Ishikawa (cell line): ENCODE data around the gene PLIN1.

ENCODE experiments used
- CEBPB ChIP-seq: IDR thresholded peaks from 2 replicates; pipeline ENCODE4 v1.6.1; 2012
- CREB1 ChIP-seq: IDR thresholded peaks from 2 replicates; pipeline ENCODE4 v1.6.1; 2012; ENCODE audit warnings: low read depth
- EGR1 ChIP-seq: IDR thresholded peaks from 2 replicates; pipeline ENCODE4 v1.6.1; 2012
- EP300 ChIP-seq: IDR thresholded peaks from 2 replicates; pipeline ENCODE4 v1.6.1; 2012; ENCODE audit warnings: borderline replicate concordance
- FOXM1 ChIP-seq: IDR thresholded peaks from 2 replicates; pipeline ENCODE4 v1.6.1; 2012; ENCODE audit warnings: low read depth, borderline replicate concordance
- NFIC ChIP-seq: IDR thresholded peaks from 2 replicates; pipeline ENCODE4 v1.6.1; 2012
- RAD21 ChIP-seq: IDR thresholded peaks from 2 replicates; pipeline ENCODE4 v1.6.1; 2012; ENCODE audit warnings: low read depth
- TAF1 ChIP-seq: IDR thresholded peaks from 2 replicates; pipeline ENCODE4 v1.6.1; 2012; ENCODE audit warnings: low read depth, mild to moderate bottlenecking
- TCF12 ChIP-seq: IDR thresholded peaks from 2 replicates; pipeline ENCODE4 v1.6.1; 2012; ENCODE audit warnings: low read depth
- TEAD4 ChIP-seq: IDR thresholded peaks from 2 replicates; pipeline ENCODE4 v1.6.1; 2012
- YY1 ChIP-seq: IDR thresholded peaks from 2 replicates; pipeline ENCODE4 v1.6.1; 2012; ENCODE audit warnings: low read depth
- ZBTB7A ChIP-seq: IDR thresholded peaks from 2 replicates; pipeline ENCODE4 v1.6.1; 2012; ENCODE audit warnings: low read depth
- TF ChIP-seq, protein P1 (sequence below): IDR thresholded peaks from 2 replicates; pipeline ENCODE4 v1.6.1; 2012
- TF ChIP-seq, protein P2 (sequence below): IDR thresholded peaks from 2 replicates; pipeline ENCODE4 v1.6.1; 2012
- TF ChIP-seq, protein P3 (sequence below): IDR thresholded peaks from 2 replicates; pipeline ENCODE4 v1.6.1; 2012; ENCODE audit warnings: low read depth, mild to moderate bottlenecking

PLIN1 gene

DNA sequence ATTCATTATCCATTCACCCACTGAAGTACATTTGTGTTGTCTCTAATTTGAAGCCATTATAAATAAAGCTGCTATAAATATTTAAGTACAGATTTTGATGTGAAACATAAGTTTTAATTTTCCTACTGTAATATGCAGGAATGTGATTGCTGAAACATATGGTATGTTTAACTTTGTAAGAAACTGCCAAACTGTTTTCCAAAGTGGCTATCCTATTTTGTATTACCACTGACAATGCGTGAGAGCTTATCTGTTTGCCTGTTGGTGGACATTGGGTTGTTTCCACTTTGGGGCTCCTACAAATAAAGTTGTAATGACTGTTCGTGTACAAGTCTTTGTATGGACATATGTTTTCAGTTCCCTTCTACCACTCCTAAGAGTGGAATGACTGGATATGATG lies 13.9 kb upstream of the PLIN1 start:
- TF ChIP-seq FOXM1 = no peak
- no peak for TF ChIP-seq EP300
- no peak for TF ChIP-seq TEAD4
- TF ChIP-seq NFIC = no peak
- TF ChIP-seq, protein P1, sequence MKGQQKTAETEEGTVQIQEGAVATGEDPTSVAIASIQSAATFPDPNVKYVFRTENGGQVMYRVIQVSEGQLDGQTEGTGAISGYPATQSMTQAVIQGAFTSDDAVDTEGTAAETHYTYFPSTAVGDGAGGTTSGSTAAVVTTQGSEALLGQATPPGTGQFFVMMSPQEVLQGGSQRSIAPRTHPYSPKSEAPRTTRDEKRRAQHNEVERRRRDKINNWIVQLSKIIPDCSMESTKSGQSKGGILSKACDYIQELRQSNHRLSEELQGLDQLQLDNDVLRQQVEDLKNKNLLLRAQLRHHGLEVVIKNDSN = no peak
- TF ChIP-seq EGR1 = no peak
- no peak for TF ChIP-seq CEBPB
- TF ChIP-seq, protein P2, sequence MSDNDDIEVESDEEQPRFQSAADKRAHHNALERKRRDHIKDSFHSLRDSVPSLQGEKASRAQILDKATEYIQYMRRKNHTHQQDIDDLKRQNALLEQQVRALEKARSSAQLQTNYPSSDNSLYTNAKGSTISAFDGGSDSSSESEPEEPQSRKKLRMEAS = no peak
- no peak for TF ChIP-seq CREB1
- TF ChIP-seq ZBTB7A = no peak
- no peak for TF ChIP-seq TAF1
- TF ChIP-seq RAD21 = no peak
- TF ChIP-seq, protein P3, sequence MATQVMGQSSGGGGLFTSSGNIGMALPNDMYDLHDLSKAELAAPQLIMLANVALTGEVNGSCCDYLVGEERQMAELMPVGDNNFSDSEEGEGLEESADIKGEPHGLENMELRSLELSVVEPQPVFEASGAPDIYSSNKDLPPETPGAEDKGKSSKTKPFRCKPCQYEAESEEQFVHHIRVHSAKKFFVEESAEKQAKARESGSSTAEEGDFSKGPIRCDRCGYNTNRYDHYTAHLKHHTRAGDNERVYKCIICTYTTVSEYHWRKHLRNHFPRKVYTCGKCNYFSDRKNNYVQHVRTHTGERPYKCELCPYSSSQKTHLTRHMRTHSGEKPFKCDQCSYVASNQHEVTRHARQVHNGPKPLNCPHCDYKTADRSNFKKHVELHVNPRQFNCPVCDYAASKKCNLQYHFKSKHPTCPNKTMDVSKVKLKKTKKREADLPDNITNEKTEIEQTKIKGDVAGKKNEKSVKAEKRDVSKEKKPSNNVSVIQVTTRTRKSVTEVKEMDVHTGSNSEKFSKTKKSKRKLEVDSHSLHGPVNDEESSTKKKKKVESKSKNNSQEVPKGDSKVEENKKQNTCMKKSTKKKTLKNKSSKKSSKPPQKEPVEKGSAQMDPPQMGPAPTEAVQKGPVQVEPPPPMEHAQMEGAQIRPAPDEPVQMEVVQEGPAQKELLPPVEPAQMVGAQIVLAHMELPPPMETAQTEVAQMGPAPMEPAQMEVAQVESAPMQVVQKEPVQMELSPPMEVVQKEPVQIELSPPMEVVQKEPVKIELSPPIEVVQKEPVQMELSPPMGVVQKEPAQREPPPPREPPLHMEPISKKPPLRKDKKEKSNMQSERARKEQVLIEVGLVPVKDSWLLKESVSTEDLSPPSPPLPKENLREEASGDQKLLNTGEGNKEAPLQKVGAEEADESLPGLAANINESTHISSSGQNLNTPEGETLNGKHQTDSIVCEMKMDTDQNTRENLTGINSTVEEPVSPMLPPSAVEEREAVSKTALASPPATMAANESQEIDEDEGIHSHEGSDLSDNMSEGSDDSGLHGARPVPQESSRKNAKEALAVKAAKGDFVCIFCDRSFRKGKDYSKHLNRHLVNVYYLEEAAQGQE = no peak

DNA sequence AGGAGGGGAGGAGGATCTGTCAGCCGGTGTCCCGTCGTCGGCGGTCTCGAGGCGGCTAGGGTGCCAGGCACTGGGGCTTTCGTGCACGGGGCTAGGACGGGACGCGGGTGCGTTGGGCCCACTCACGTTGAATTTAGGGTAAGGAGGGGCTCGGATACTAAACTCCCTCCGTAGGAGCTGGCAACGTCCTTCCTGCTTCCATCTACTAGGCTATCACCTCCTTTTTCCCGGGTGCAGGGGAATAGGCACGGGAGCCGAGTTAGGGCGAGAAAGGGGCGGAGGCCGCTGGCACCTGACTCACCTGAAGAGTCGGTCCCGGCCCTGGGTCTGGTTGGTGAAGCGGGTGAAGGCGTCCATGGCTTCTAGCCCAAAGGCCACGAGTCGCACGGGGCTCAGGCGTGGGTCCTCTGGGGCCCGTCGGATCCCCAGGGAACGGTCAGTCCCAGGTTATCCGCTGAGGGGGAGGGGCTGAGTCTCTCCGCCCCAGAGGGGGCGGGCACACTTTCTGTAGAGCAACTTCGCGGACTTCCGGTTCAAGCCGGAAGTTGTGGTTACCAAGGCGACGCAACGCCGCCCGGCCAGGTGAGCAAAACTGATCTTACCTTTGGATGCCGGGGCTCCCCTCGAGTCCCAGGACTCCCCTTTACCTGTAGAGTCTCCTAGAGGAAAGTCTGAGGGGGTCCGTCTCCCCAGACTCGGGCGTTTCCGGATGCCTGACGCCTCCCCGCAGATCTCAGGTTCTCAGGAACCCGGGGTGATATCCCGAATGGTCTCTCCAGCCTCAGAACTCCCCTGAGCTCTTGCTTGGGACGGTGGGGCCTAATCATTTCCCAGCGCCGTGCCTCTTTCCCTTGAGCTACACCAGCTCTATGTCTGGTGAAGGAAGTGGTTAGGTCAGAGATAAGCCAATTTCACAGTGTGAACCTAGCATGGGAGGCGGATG lies 11.4 kb upstream of the PLIN1 start, which contains the start of the genes PEX11A and WDR93:
PEX11A (minus strand) TSS at position 479 of the 943 bp plus-strand sequence; CDS start at position 357, 122 bp downstream.
WDR93 (plus strand) TSS at position 536 of the 943 bp plus-strand sequence. CDS start 10,936 bp downstream, outside the sequence.
- TF ChIP-seq, protein P2 = no peak; the same call in 1 of the 2 replicates
- no peak for TF ChIP-seq TEAD4
- TF ChIP-seq, protein P1 = 0 out of 2 replicates have a peak, but pooled peaks have one; percentile 28
- no peak for TF ChIP-seq ZBTB7A
- TF ChIP-seq YY1 = no peak
- TF ChIP-seq CREB1 = no peak
- no peak for TF ChIP-seq FOXM1
- TF ChIP-seq CEBPB = no peak; the same call in 1 of the 2 replicates
- TF ChIP-seq TAF1 = peak; percentile 43; the same call in 1 of the 2 replicates
- TF ChIP-seq TCF12 = 0 out of 2 replicates have a peak, but pooled peaks have one; percentile 22
- no peak for TF ChIP-seq EP300
- no peak; the same call in 1 of the 2 replicates for TF ChIP-seq NFIC
- TF ChIP-seq RAD21 = no peak
- TF ChIP-seq, protein P3 = no peak

DNA sequence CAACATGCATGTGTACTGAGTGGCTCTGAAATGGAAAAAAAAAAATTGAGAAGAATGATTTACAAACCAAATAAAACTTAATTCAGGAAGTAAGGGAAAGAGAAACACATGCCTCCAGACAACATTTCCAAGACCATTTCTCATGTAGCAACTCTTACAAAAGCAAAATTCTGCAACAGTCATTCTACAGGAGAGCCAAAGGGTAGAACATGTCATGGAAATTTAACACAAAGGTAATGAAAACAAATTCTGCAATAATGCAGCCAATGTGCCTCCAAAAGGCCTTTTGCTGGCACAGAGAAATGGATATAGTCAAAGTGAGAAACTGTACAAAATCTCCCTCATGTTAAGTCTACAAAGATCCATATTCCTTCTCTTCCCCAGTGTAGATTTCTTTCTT lies 7.4 kb upstream of the PLIN1 start:
- TF ChIP-seq EGR1 = no peak
- TF ChIP-seq, protein P3 = no peak
- TF ChIP-seq YY1 = no peak
- TF ChIP-seq FOXM1 = no peak
- TF ChIP-seq RAD21 = no peak
- TF ChIP-seq ZBTB7A = no peak
- no peak for TF ChIP-seq NFIC
- no peak for TF ChIP-seq TEAD4
- TF ChIP-seq, protein P1 = no peak
- TF ChIP-seq EP300 = no peak
- TF ChIP-seq CEBPB = no peak
- TF ChIP-seq TCF12 = no peak
- TF ChIP-seq TAF1 = no peak
- no peak for TF ChIP-seq CREB1
- TF ChIP-seq, protein P2 = no peak
